Measurements from ENCODE around the gene NTN1. TPM values are rescaled to one million over a fixed set of nuclear protein-coding genes. Genes with fewer than 3 reads are reported as not detected.

The NTN1 gene
- total and polyA plus RNA-seq, 12 donors = 0.12 to 0.84 (median 0.28) TPM

DNA sequence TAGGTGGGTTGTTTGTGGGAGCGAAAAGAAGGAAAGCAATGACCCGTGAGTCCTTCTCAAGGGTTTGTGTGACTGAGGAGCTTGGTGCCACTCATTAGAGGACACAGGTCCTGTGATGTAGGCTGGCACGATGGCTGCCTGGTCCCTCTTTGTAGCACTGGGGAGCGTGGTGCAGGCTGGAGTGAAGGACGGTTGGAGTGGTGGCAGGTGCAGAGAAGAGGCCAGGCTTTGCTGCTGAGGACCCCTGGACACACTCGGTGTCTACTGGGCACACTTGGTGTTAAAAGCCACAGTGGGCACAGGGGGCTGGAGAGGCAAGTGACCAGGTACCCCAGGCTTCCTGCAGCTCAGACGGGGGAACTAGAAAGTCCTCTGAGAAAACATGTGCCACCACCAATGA is 106.0 kb downstream of the NTN1 start:
- no peaks in the 10 kb centered on the region for H3K4me1 ChIP-seq (replicated peaks in 1 of 2)
- H3K27me3 ChIP-seq = no peaks in the 10 kb centered on the region
- H3K9me3 ChIP-seq (replicated peaks in 1 of 3) = no peaks in the 10 kb centered on the region
- intact Hi-C loops (cut with DNase I) = no loop called here
- no peak overlapping the region for H3K27ac ChIP-seq
- no peak for TF ChIP-seq POLR2A (IDR thresholded peaks at IDR 0.05)
- TF ChIP-seq, protein P1, sequence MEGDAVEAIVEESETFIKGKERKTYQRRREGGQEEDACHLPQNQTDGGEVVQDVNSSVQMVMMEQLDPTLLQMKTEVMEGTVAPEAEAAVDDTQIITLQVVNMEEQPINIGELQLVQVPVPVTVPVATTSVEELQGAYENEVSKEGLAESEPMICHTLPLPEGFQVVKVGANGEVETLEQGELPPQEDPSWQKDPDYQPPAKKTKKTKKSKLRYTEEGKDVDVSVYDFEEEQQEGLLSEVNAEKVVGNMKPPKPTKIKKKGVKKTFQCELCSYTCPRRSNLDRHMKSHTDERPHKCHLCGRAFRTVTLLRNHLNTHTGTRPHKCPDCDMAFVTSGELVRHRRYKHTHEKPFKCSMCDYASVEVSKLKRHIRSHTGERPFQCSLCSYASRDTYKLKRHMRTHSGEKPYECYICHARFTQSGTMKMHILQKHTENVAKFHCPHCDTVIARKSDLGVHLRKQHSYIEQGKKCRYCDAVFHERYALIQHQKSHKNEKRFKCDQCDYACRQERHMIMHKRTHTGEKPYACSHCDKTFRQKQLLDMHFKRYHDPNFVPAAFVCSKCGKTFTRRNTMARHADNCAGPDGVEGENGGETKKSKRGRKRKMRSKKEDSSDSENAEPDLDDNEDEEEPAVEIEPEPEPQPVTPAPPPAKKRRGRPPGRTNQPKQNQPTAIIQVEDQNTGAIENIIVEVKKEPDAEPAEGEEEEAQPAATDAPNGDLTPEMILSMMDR (IDR thresholded peaks at IDR 0.05) = no peak
- no peaks in the 10 kb centered on the region for H3K36me3 ChIP-seq (replicated peaks in 1 of 2)
- H3K4me3 ChIP-seq = no peak overlapping the region
- 83 to 93% (median 88%) methylated on average over 6 to 7 of the region's 7 CpGs for WGBS, 4 donors
- no peak for DNase-seq

GRCh38 chr17:9131371-9131770 is 110.1 kb downstream of the NTN1 start:
- Histone ChIP-seq H3K27me3 (no peaks in the 10 kb centered on the region), H3K27ac (no peak overlapping the region), H3K4me1 (replicated peaks in 1 of 2) (no peaks in the 10 kb centered on the region), H3K4me3 (no peak overlapping the region), H3K36me3 (replicated peaks in 1 of 2) (no peaks in the 10 kb centered on the region), H3K9me3 (replicated peaks in 1 of 3) (no peaks in the 10 kb centered on the region)
- no peak for DNase-seq
- no peak for TF ChIP-seq POLR2A (IDR thresholded peaks at IDR 0.05)
- TF ChIP-seq, protein P1 (IDR thresholded peaks at IDR 0.05) = no peak
- WGBS, 4 donors = 76 to 87% (median 85%) methylated on average over 5 of the region's 5 CpGs
- intact Hi-C loops (cut with DNase I) = no loop called here

GRCh38 chr17:9132291-9132690 is 111.0 kb downstream of the NTN1 start:
- Histone ChIP-seq H3K27me3 (no peaks in the 10 kb centered on the region), H3K9me3 (replicated peaks in 1 of 3) (no peaks in the 10 kb centered on the region), H3K4me1 (replicated peaks in 1 of 2) (no peaks in the 10 kb centered on the region), H3K36me3 (replicated peaks in 1 of 2) (no peaks in the 10 kb centered on the region), H3K27ac (no peak overlapping the region), H3K4me3 (no peak overlapping the region)
- intact Hi-C loops (cut with DNase I) = no loop called here
- 79 to 88% (median 85%) methylated on average over 9 of the region's 9 CpGs for WGBS, 4 donors
- no peak for DNase-seq
- TF ChIP-seq, protein P1 (IDR thresholded peaks at IDR 0.05) = no peak
- no peak for TF ChIP-seq POLR2A (IDR thresholded peaks at IDR 0.05)

GRCh38 chr17:9132944-9133610 is 111.8 kb downstream of the NTN1 start:
- 85 to 91% (median 90%) methylated on average over 10 to 14 of the region's 14 CpGs for WGBS, 4 donors
- intact Hi-C loops (cut with DNase I) = no loop called here

More at GRCh38 chr17:9132944-9133610, 111.8 kb downstream of the NTN1 start:
- Histone ChIP-seq H3K27ac (no peak overlapping the region), H3K9me3 (replicated peaks in 1 of 3) (no peaks in the 10 kb centered on the region), H3K27me3 (no peaks in the 10 kb centered on the region), H3K4me1 (replicated peaks in 1 of 2) (no peaks in the 10 kb centered on the region), H3K4me3 (no peak overlapping the region), H3K36me3 (replicated peaks in 1 of 2) (no peaks in the 10 kb centered on the region)
- TF ChIP-seq, protein P1 (IDR thresholded peaks at IDR 0.05) = no peak
- no peak for TF ChIP-seq POLR2A (IDR thresholded peaks at IDR 0.05)
- no peak for DNase-seq

Data from adrenal gland (tissue), 12 donors.